ENCODE results near the gene TRANK1.

Gene TRANK1

GRCh38 chr3:36957862-36958686 lies 13.2 kb upstream of the TRANK1 start:
- Histone ChIP-seq H2BK5ac (ENCODE audit: low read depth, low read length, poor library complexity) (no peak overlapping the region), H2AFZ (ENCODE audit: insufficient read depth, low read length, poor library complexity) (no peak overlapping the region), H4K91ac (ENCODE audit: low read depth, low read length) (no peak overlapping the region), H3K36me3 (ENCODE audit: control insufficient read depth in 1 of 2, insufficient read depth in 2 of 2, low read length in 2 of 2) (no peaks in the 10 kb centered on the region), H3K4me1 (ENCODE audit: control insufficient read depth in 1 of 2, insufficient read depth in 2 of 2, low read length in 2 of 2) (no peaks in the 10 kb centered on the region), H3K23ac (ENCODE audit: low read length) (no peak overlapping the region), H3K9me3 (ENCODE audit: insufficient read depth, low read depth, low read length) (no peaks in the 10 kb centered on the region), H3K9ac (ENCODE audit: low read length) (no peak overlapping the region), H3K27ac (ENCODE audit: low read depth, low read length) (no peak overlapping the region), H4K8ac (ENCODE audit: low read depth, low read length) (no peak overlapping the region), H3K4me3 (ENCODE audit: low read depth, low read length) (no peak overlapping the region), H2BK12ac (ENCODE audit: low read length) (no peak overlapping the region), H4K12ac (ENCODE audit: low read depth, low read length) (no peak overlapping the region), H2BK120ac (ENCODE audit: insufficient read depth, low read length, poor library complexity) (no peak overlapping the region), H3K18ac (ENCODE audit: low read length) (no peak overlapping the region), H3K27me3 (ENCODE audit: insufficient read depth, low read length) (no peaks in the 10 kb centered on the region), H3K14ac (ENCODE audit: low read length) (no peak overlapping the region), H3K79me2 (ENCODE audit: control insufficient read depth, insufficient read depth, low read length, poor library complexity) (no peaks in the 10 kb centered on the region), H3K4me2 (ENCODE audit: low read length) (no peak overlapping the region), H3K79me1 (ENCODE audit: low read length) (no peaks in the 10 kb centered on the region), H3K4ac (ENCODE audit: low read depth, low read length) (no peak overlapping the region), H2AK5ac (ENCODE audit: low read length) (no peak overlapping the region)
- no CpG with 5 or more reads among the region's 3 CpGs for WGBS (ENCODE audit: extremely low coverage, insufficient coverage, insufficient read length)
- peak; percentile 12 to 37 for DNase-seq

GRCh38 chr3:36957063-36957462 lies 12.2 kb upstream of the TRANK1 start:
- Histone ChIP-seq H3K4me2 (ENCODE audit: low read length) (no peak overlapping the region), H3K27ac (ENCODE audit: low read depth, low read length) (no peak overlapping the region), H3K4ac (ENCODE audit: low read depth, low read length) (no peak overlapping the region), H3K9me3 (ENCODE audit: insufficient read depth, low read depth, low read length) (no peaks in the 10 kb centered on the region), H3K23ac (ENCODE audit: low read length) (no peak overlapping the region), H3K4me1 (ENCODE audit: control insufficient read depth in 1 of 2, insufficient read depth in 2 of 2, low read length in 2 of 2) (no peaks in the 10 kb centered on the region), H3K36me3 (ENCODE audit: control insufficient read depth in 1 of 2, insufficient read depth in 2 of 2, low read length in 2 of 2) (no peaks in the 10 kb centered on the region), H2BK5ac (ENCODE audit: low read depth, low read length, poor library complexity) (no peak overlapping the region), H3K4me3 (ENCODE audit: low read depth, low read length) (no peak overlapping the region), H4K8ac (ENCODE audit: low read depth, low read length) (no peak overlapping the region), H4K91ac (ENCODE audit: low read depth, low read length) (no peak overlapping the region), H2BK120ac (ENCODE audit: insufficient read depth, low read length, poor library complexity) (no peak overlapping the region), H3K18ac (ENCODE audit: low read length) (no peak overlapping the region), H3K27me3 (ENCODE audit: insufficient read depth, low read length) (no peaks in the 10 kb centered on the region), H4K12ac (ENCODE audit: low read depth, low read length) (no peak overlapping the region), H3K9ac (ENCODE audit: low read length) (no peak overlapping the region), H3K79me1 (ENCODE audit: low read length) (no peaks in the 10 kb centered on the region), H2AFZ (ENCODE audit: insufficient read depth, low read length, poor library complexity) (no peak overlapping the region), H3K79me2 (ENCODE audit: control insufficient read depth, insufficient read depth, low read length, poor library complexity) (no peaks in the 10 kb centered on the region), H2BK12ac (ENCODE audit: low read length) (no peak overlapping the region), H3K14ac (ENCODE audit: low read length) (no peak overlapping the region), H2AK5ac (ENCODE audit: low read length) (no peak overlapping the region)
- no peak for DNase-seq
- no CpG with 5 or more reads among the region's 1 CpG for WGBS (ENCODE audit: extremely low coverage, insufficient coverage, insufficient read length)

GRCh38 chr3:36956155-36956554 lies 11.3 kb upstream of the TRANK1 start:
- no peaks in the 10 kb centered on the region for H3K36me3 ChIP-seq (ENCODE audit: control insufficient read depth in 1 of 2, insufficient read depth in 2 of 2, low read length in 2 of 2)
- H4K12ac ChIP-seq (ENCODE audit: low read depth, low read length) = no peak overlapping the region
- no peak overlapping the region for H3K4me2 ChIP-seq (ENCODE audit: low read length)
- H2BK12ac ChIP-seq (ENCODE audit: low read length) = no peak overlapping the region
- no peak overlapping the region for H4K8ac ChIP-seq (ENCODE audit: low read depth, low read length)
- H2BK5ac ChIP-seq (ENCODE audit: low read depth, low read length, poor library complexity) = no peak overlapping the region
- no peak for DNase-seq
- H3K18ac ChIP-seq (ENCODE audit: low read length) = no peak overlapping the region
- H3K9ac ChIP-seq (ENCODE audit: low read length) = no peak overlapping the region
- no peak overlapping the region for H2AK5ac ChIP-seq (ENCODE audit: low read length)
- H2BK120ac ChIP-seq (ENCODE audit: insufficient read depth, low read length, poor library complexity) = no peak overlapping the region
- no peaks in the 10 kb centered on the region for H3K27me3 ChIP-seq (ENCODE audit: insufficient read depth, low read length)
- no peak overlapping the region for H2AFZ ChIP-seq (ENCODE audit: insufficient read depth, low read length, poor library complexity)
- H3K23ac ChIP-seq (ENCODE audit: low read length) = no peak overlapping the region
- H3K9me3 ChIP-seq (ENCODE audit: insufficient read depth, low read depth, low read length) = no peaks in the 10 kb centered on the region
- no CpG with 5 or more reads among the region's 3 CpGs for WGBS (ENCODE audit: extremely low coverage, insufficient coverage, insufficient read length)
- no peak overlapping the region for H3K14ac ChIP-seq (ENCODE audit: low read length)
- no peak overlapping the region for H3K27ac ChIP-seq (ENCODE audit: low read depth, low read length)
- H3K4ac ChIP-seq (ENCODE audit: low read depth, low read length) = no peak overlapping the region
- H4K91ac ChIP-seq (ENCODE audit: low read depth, low read length) = no peak overlapping the region
- H3K4me1 ChIP-seq (ENCODE audit: control insufficient read depth in 1 of 2, insufficient read depth in 2 of 2, low read length in 2 of 2) = no peaks in the 10 kb centered on the region
- H3K79me1 ChIP-seq (ENCODE audit: low read length) = no peaks in the 10 kb centered on the region
- H3K79me2 ChIP-seq (ENCODE audit: control insufficient read depth, insufficient read depth, low read length, poor library complexity) = no peaks in the 10 kb centered on the region
- no peak overlapping the region for H3K4me3 ChIP-seq (ENCODE audit: low read depth, low read length)

- no peak overlapping the region for H2BK12ac ChIP-seq (ENCODE audit: low read length)
- DNase-seq = no peak
These were observed 9.7 kb upstream of the TRANK1 start for GRCh38 chr3:36954452-36955134.

More at GRCh38 chr3:36954452-36955134, 9.7 kb upstream of the TRANK1 start:
- H4K12ac ChIP-seq (ENCODE audit: low read depth, low read length) = no peak overlapping the region
- no peaks in the 10 kb centered on the region for H3K79me2 ChIP-seq (ENCODE audit: control insufficient read depth, insufficient read depth, low read length, poor library complexity)
- H3K27me3 ChIP-seq (ENCODE audit: insufficient read depth, low read length) = no peaks in the 10 kb centered on the region
- H3K4me1 ChIP-seq (ENCODE audit: control insufficient read depth in 1 of 2, insufficient read depth in 2 of 2, low read length in 2 of 2) = no peaks in the 10 kb centered on the region
- H2BK5ac ChIP-seq (ENCODE audit: low read depth, low read length, poor library complexity) = no peak overlapping the region
- no peaks in the 10 kb centered on the region for H3K36me3 ChIP-seq (ENCODE audit: control insufficient read depth in 1 of 2, insufficient read depth in 2 of 2, low read length in 2 of 2)
- no peak overlapping the region for H3K23ac ChIP-seq (ENCODE audit: low read length)
- no peak overlapping the region for H3K4me2 ChIP-seq (ENCODE audit: low read length)
- no peak overlapping the region for H4K91ac ChIP-seq (ENCODE audit: low read depth, low read length)
- H2AFZ ChIP-seq (ENCODE audit: insufficient read depth, low read length, poor library complexity) = no peak overlapping the region
- H3K79me1 ChIP-seq (ENCODE audit: low read length) = no peaks in the 10 kb centered on the region
- no peak overlapping the region for H3K18ac ChIP-seq (ENCODE audit: low read length)
- H3K4me3 ChIP-seq (ENCODE audit: low read depth, low read length) = no peak overlapping the region
- H3K4ac ChIP-seq (ENCODE audit: low read depth, low read length) = no peak overlapping the region
- H2BK120ac ChIP-seq (ENCODE audit: insufficient read depth, low read length, poor library complexity) = no peak overlapping the region
- no peaks in the 10 kb centered on the region for H3K9me3 ChIP-seq (ENCODE audit: insufficient read depth, low read depth, low read length)
- no peak overlapping the region for H3K14ac ChIP-seq (ENCODE audit: low read length)
- no peak overlapping the region for H2AK5ac ChIP-seq (ENCODE audit: low read length)
- H3K27ac ChIP-seq (ENCODE audit: low read depth, low read length) = no peak overlapping the region
- H3K9ac ChIP-seq (ENCODE audit: low read length) = no peak overlapping the region
- H4K8ac ChIP-seq (ENCODE audit: low read depth, low read length) = no peak overlapping the region
